Esophagus squamous epithelium (tissue), 4 donors: Measurements from ENCODE around the gene NR1H2.

Source experiments
- POLR2A ChIP-seq, 4 donors: fragments of 450-650 bp; IDR thresholded peaks; one replicate each; pipeline ENCODE4 v1.6.1; 2017; ENCODE audit warnings: antibody characterized with exemption in 4 of 4, mild to moderate bottlenecking in 4 of 4, moderate library complexity in 3 of 4
- TF ChIP-seq, protein P1 (sequence below), 6 experiments: fragments of 450-650 bp in 4 of 6; fragments of 200-600 bp in 2 of 6; sonication (generic) in 2 of 6; IDR thresholded peaks; one replicate each; pipeline ENCODE4 v1.5.1; 2016 to 2019; ENCODE audit warnings: antibody characterized with exemption in 6 of 6, mild to moderate bottlenecking in 4 of 6, moderate library complexity in 4 of 6

DNA sequence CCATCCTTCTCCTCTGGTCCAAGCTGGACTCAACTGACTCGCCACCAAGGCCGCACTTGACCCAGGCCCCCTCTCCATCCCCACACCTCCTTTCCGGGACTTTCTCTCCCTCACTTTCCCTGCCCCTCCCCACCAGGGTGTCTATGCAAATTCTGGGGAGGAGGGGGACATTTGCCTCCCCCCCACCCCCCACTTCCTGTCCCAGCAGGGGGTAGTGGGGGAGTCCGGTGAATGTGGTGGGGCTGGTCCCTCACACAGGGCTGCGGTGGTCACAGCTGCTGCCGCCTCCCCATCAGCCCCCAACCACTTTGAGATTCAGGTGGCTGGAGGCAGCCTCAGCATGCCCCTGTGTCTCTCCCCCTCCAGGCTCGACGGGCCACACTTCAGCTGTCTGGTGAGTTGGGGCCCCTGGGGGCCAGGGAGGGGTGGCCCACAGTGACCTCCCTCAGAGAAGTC, 43.4 kb downstream of the NR1H2 start:
- TF ChIP-seq, protein P1, sequence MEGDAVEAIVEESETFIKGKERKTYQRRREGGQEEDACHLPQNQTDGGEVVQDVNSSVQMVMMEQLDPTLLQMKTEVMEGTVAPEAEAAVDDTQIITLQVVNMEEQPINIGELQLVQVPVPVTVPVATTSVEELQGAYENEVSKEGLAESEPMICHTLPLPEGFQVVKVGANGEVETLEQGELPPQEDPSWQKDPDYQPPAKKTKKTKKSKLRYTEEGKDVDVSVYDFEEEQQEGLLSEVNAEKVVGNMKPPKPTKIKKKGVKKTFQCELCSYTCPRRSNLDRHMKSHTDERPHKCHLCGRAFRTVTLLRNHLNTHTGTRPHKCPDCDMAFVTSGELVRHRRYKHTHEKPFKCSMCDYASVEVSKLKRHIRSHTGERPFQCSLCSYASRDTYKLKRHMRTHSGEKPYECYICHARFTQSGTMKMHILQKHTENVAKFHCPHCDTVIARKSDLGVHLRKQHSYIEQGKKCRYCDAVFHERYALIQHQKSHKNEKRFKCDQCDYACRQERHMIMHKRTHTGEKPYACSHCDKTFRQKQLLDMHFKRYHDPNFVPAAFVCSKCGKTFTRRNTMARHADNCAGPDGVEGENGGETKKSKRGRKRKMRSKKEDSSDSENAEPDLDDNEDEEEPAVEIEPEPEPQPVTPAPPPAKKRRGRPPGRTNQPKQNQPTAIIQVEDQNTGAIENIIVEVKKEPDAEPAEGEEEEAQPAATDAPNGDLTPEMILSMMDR (IDR thresholded peaks at IDR 0.05), result no peak
- TF ChIP-seq POLR2A (IDR thresholded peaks at IDR 0.05), result no peak
